H9 (cell line): Measurements from ENCODE around the gene FHIT. TPM values are rescaled to one million over a fixed set of nuclear protein-coding genes. Genes with fewer than 3 reads are reported as not detected.

Experiments
- DNase-seq: peaks from one replicate; pipeline ENCODE4 v3.0.0-alpha.2; 2017
- H2AFZ ChIP-seq: one replicate; pipeline ENCODE4 v1.6.1; 2013; ENCODE audit warnings: mild to moderate bottlenecking, low read length, control low read depth, moderate library complexity
- H2AK5ac ChIP-seq: 2 replicates; pipeline ENCODE4 v1.6.1; 2013; ENCODE audit warnings: low read length, control low read depth, mixed read lengths; ENCODE audit not compliant: insufficient read length
- H2BK120ac ChIP-seq: one replicate; pipeline ENCODE4 v1.6.1; 2013; ENCODE audit warnings: low read depth, mild to moderate bottlenecking, low read length, control low read depth, inconsistent platforms; ENCODE audit not compliant: poor library complexity, severe bottlenecking
- H2BK12ac ChIP-seq: 2 replicates; pipeline ENCODE4 v1.6.1; 2013; ENCODE audit warnings: low read length, control low read depth, mixed read lengths, low read depth; ENCODE audit not compliant: insufficient read length
- H2BK15ac ChIP-seq: 2 replicates; pipeline ENCODE4 v1.6.1; 2013; ENCODE audit warnings: low read depth, low read length, control low read depth
- H2BK20ac ChIP-seq: one replicate; pipeline ENCODE4 v1.6.1; 2013; ENCODE audit warnings: low read depth, mild to moderate bottlenecking, low read length, control low read depth, inconsistent platforms; ENCODE audit not compliant: poor library complexity, severe bottlenecking
- H2BK5ac ChIP-seq: 2 replicates; pipeline ENCODE4 v1.6.1; 2013; ENCODE audit warnings: low read length, control low read depth, mixed read lengths; ENCODE audit not compliant: insufficient read length
- H3K14ac ChIP-seq: 2 replicates; pipeline ENCODE4 v1.6.1; 2013; ENCODE audit warnings: low read length, control low read depth; ENCODE audit not compliant: insufficient read depth
- H3K18ac ChIP-seq: 2 replicates; pipeline ENCODE4 v1.6.1; 2013; ENCODE audit warnings: low read depth, mild to moderate bottlenecking, mixed read lengths, low read length, control low read depth; ENCODE audit not compliant: insufficient read length
- H3K23ac ChIP-seq: 2 replicates; pipeline ENCODE4 v1.6.1; 2013; ENCODE audit warnings: low read length, control low read depth, mixed read lengths, low read depth; ENCODE audit not compliant: insufficient read length
- H3K23me2 ChIP-seq: 2 replicates; pipeline ENCODE4 v1.6.1; 2013; ENCODE audit warnings: low read depth, mild to moderate bottlenecking, mixed read lengths, low read length, control low read depth; ENCODE audit not compliant: insufficient read length, poor library complexity, severe bottlenecking
- H3K27ac ChIP-seq: 2 replicates; pipeline ENCODE4 v1.5.1; 2013; ENCODE audit warnings: low read length, control low read depth, mixed read lengths, low read depth; ENCODE audit not compliant: insufficient read length
- H3K27me3 ChIP-seq: 2 replicates; pipeline ENCODE4 v1.6.1; 2013; ENCODE audit warnings: low read length, control low read depth, inconsistent platforms; ENCODE audit not compliant: insufficient read depth
- H3K4ac ChIP-seq: 2 replicates; pipeline ENCODE4 v1.6.1; 2013; ENCODE audit warnings: low read depth, mild to moderate bottlenecking, control low read depth, inconsistent platforms, low read length, moderate library complexity
- H3K4me1 ChIP-seq: 2 replicates; pipeline ENCODE4 v1.6.1; 2013; ENCODE audit warnings: low read length, control low read depth, inconsistent platforms; ENCODE audit not compliant: insufficient read depth
- H3K4me2 ChIP-seq: 2 replicates; pipeline ENCODE4 v1.6.1; 2013; ENCODE audit warnings: low read length, control low read depth, mixed read lengths; ENCODE audit not compliant: insufficient read length, insufficient read depth
- H3K56ac ChIP-seq: 2 replicates; pipeline ENCODE4 v1.6.1; 2013; ENCODE audit warnings: low read depth, mild to moderate bottlenecking, mixed read lengths, low read length, control low read depth; ENCODE audit not compliant: insufficient read length
- H3K79me1 ChIP-seq: 2 replicates; pipeline ENCODE4 v1.6.1; 2013; ENCODE audit warnings: low read depth, mild to moderate bottlenecking, moderate library complexity, low read length, control low read depth, inconsistent platforms; ENCODE audit not compliant: insufficient read depth, poor library complexity, severe bottlenecking
- H3K79me2 ChIP-seq: 2 replicates; pipeline ENCODE4 v1.6.1; 2013; ENCODE audit warnings: low read length, control low read depth, inconsistent platforms; ENCODE audit not compliant: insufficient read depth
- H3K9ac ChIP-seq: 2 replicates; pipeline ENCODE4 v1.6.1; 2013; ENCODE audit warnings: low read length, control low read depth, mixed read lengths; ENCODE audit not compliant: insufficient read length; ENCODE audit errors: extremely low read depth
- H3K9me3 ChIP-seq: one replicate; pipeline ENCODE4 v1.6.1; 2013; ENCODE audit warnings: low read depth, low read length, inconsistent platforms; ENCODE audit not compliant: control insufficient read depth
- H3T11ph ChIP-seq: one replicate; pipeline ENCODE4 v1.6.1; 2013; ENCODE audit warnings: mild to moderate bottlenecking, low read length, control low read depth, inconsistent platforms
- H4K20me1 ChIP-seq: one replicate; pipeline ENCODE4 v1.6.1; 2013; ENCODE audit not compliant: control insufficient read depth, insufficient read length, insufficient read depth
- H4K5ac ChIP-seq: 2 replicates; pipeline ENCODE4 v1.6.1; 2013; ENCODE audit warnings: low read depth, mild to moderate bottlenecking, mixed read lengths, low read length, control low read depth; ENCODE audit not compliant: insufficient read length
- H4K8ac ChIP-seq: replicated peaks from 2 replicates; pipeline ENCODE4 v1.6.1; 2013; ENCODE audit warnings: low read length, control low read depth, mixed read lengths, low read depth; ENCODE audit not compliant: insufficient read length
- H4K91ac ChIP-seq: 2 replicates; pipeline ENCODE4 v1.6.1; 2013; ENCODE audit warnings: low read depth, mild to moderate bottlenecking, moderate library complexity, mixed read lengths, low read length, control low read depth; ENCODE audit not compliant: insufficient read length
- H3K27ac Mint-ChIP-seq, 3 experiments: 2 replicates in 2 of 3; 3 replicates in 1 of 3; pipeline ENCODE4 v1.8.0; 2020 to 2021; ENCODE audit warnings: mixed read lengths in 3 of 3, mild to moderate bottlenecking in 1 of 3, moderate library complexity in 1 of 3
- H3K27me3 Mint-ChIP-seq: 2 replicates; pipeline ENCODE4 v1.8.0; 2021; ENCODE audit warnings: low read depth, mild to moderate bottlenecking, moderate library complexity, mixed read lengths
- H3K36me3 Mint-ChIP-seq, 3 experiments: 2 replicates in 2 of 3; 3 replicates in 1 of 3; pipeline ENCODE4 v1.8.0; 2020 to 2021; ENCODE audit warnings: low read depth in 3 of 3, mixed read lengths in 3 of 3; ENCODE audit not compliant: insufficient read depth in 1 of 3
- H3K4me1 Mint-ChIP-seq, 2 experiments: 2 replicates each; pipeline ENCODE4 v1.8.0; 2020; ENCODE audit warnings: mixed read lengths in 2 of 2
- H3K4me3 Mint-ChIP-seq, 2 experiments: 2 replicates in 1 of 2; 3 replicates in 1 of 2; pipeline ENCODE4 v1.8.0; 2020 to 2021; ENCODE audit warnings: mild to moderate bottlenecking in 2 of 2, mixed read lengths in 2 of 2, moderate library complexity in 1 of 2
- H3K9me3 Mint-ChIP-seq, 2 experiments: 2 replicates in 1 of 2; 3 replicates in 1 of 2; pipeline ENCODE4 v1.8.0; 2020; ENCODE audit warnings: mild to moderate bottlenecking in 2 of 2, mixed read lengths in 2 of 2, moderate library complexity in 1 of 2
- WGBS: extraction: QIAGEN DNeasy Blood & Tissue Kit; methylation state at CpG from one replicate; pipeline ENCODE4 v1.1.7; 2013; ENCODE audit warnings: missing lambda C conversion rate, low lambda C conversion rate, mixed read lengths; ENCODE audit not compliant: insufficient read length; ENCODE audit errors: extremely low coverage; 5-methylcytosine and 5-hydroxymethylcytosine counted together
- total RNA-seq: library from RNA; stranded (reverse); gene quantifications from 2 replicates; pipeline ENCODE4 v1.2.1, GENCODE V29; 2021
- TF ChIP-seq, protein P1 (sequence below): fragments of 200-600 bp; sonication (generic); conservative IDR thresholded peaks from 3 replicates; pipeline ENCODE4 v1.8.0; 2021; ENCODE audit warnings: antibody characterized with exemption, mild to moderate bottlenecking

Gene FHIT
- total RNA-seq, 1 experiment from 2014 or later: 3.0 TPM

DNA sequence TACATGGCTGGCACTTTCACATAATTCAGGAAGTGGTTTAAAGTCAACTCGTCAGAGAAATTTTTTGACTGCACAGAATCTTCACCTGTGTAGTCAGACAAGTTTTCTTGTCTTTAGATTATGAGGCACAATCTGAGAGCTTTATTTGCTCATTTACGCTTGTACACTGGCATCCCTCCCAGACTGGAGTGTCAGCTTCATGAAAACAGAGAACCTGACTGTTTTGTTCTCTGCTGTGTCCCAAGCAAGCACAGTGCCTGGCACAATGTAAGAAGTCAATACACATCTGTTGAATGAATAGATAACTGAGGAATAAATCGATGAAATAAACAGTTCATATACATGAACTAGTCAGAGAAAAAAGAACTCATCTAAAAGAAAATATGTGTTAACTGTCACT lies 1355.3 kb downstream of the FHIT start:
- no CpG with 5 or more reads among the region's 3 CpGs for WGBS
- no peak overlapping the region for H2BK5ac ChIP-seq
- H3K9ac ChIP-seq: no peak overlapping the region
- Mint-ChIP-seq H3K4me1 (no peaks in the 10 kb centered on the region), H3K9me3 (no peaks in the 10 kb centered on the region), H3K36me3 (no peaks in the 10 kb centered on the region; a peak in 2 of 7 replicates), H3K4me3 (no peak overlapping the region), H3K27me3 (no peaks in the 10 kb centered on the region; the same call in 1 of the 2 replicates), H3K27ac (no peak overlapping the region)
- H3K4ac ChIP-seq: no peak overlapping the region
- H3K4me1 ChIP-seq: no peaks in the 10 kb centered on the region
- H3K56ac ChIP-seq: no peak overlapping the region
- H2BK120ac ChIP-seq: no peak overlapping the region
- no peak overlapping the region for H3K18ac ChIP-seq
- no peaks in the 10 kb centered on the region for H3K27me3 ChIP-seq
- no peak overlapping the region for H4K5ac ChIP-seq
- no peak overlapping the region for H4K91ac ChIP-seq
- no peaks in the 10 kb centered on the region for H3K79me1 ChIP-seq
- H3K23ac ChIP-seq: no peak overlapping the region
- H2BK15ac ChIP-seq: no peak overlapping the region
- H2AFZ ChIP-seq: no peak overlapping the region
- H4K8ac ChIP-seq: no peak overlapping the region
- no peak overlapping the region for H3K27ac ChIP-seq
- H3K4me2 ChIP-seq: no peak overlapping the region
- DNase-seq: no peak
- TF ChIP-seq, protein P1, sequence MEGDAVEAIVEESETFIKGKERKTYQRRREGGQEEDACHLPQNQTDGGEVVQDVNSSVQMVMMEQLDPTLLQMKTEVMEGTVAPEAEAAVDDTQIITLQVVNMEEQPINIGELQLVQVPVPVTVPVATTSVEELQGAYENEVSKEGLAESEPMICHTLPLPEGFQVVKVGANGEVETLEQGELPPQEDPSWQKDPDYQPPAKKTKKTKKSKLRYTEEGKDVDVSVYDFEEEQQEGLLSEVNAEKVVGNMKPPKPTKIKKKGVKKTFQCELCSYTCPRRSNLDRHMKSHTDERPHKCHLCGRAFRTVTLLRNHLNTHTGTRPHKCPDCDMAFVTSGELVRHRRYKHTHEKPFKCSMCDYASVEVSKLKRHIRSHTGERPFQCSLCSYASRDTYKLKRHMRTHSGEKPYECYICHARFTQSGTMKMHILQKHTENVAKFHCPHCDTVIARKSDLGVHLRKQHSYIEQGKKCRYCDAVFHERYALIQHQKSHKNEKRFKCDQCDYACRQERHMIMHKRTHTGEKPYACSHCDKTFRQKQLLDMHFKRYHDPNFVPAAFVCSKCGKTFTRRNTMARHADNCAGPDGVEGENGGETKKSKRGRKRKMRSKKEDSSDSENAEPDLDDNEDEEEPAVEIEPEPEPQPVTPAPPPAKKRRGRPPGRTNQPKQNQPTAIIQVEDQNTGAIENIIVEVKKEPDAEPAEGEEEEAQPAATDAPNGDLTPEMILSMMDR: no peak
- no peaks in the 10 kb centered on the region for H4K20me1 ChIP-seq
- no peak overlapping the region for H2BK12ac ChIP-seq
- H3K23me2 ChIP-seq: no peaks in the 10 kb centered on the region
- H3T11ph ChIP-seq: no peak overlapping the region
- no peaks in the 10 kb centered on the region for H3K9me3 ChIP-seq
- H3K14ac ChIP-seq: no peak overlapping the region
- no peaks in the 10 kb centered on the region for H3K79me2 ChIP-seq
- no peak overlapping the region for H2AK5ac ChIP-seq
- no peak overlapping the region for H2BK20ac ChIP-seq
